GM19240 (cell line): ENCODE data around the gene HOTAIR.

Source experiments
- DNase-seq: peaks from one replicate; pipeline ENCODE4 v3.0.0; 2011; ENCODE audit warnings: low spot score; ENCODE audit not compliant: insufficient read length

Gene HOTAIR

GRCh38 chr12:53988541-53989226 is 13.9 kb upstream of the HOTAIR start:
- no peak for DNase-seq

- no peak for DNase-seq
Measured at GRCh38 chr12:53987787-53988230, 13.1 kb upstream of the HOTAIR start.

- DNase-seq = no peak
Measured at GRCh38 chr12:53986686-53987483, 12.1 kb upstream of the HOTAIR start.

- no peak for DNase-seq
Measured at GRCh38 chr12:53985994-53986685, 11.4 kb upstream of the HOTAIR start.

GRCh38 chr12:53985692-53985993 is 10.9 kb upstream of the HOTAIR start:
- no peak for DNase-seq

DNA sequence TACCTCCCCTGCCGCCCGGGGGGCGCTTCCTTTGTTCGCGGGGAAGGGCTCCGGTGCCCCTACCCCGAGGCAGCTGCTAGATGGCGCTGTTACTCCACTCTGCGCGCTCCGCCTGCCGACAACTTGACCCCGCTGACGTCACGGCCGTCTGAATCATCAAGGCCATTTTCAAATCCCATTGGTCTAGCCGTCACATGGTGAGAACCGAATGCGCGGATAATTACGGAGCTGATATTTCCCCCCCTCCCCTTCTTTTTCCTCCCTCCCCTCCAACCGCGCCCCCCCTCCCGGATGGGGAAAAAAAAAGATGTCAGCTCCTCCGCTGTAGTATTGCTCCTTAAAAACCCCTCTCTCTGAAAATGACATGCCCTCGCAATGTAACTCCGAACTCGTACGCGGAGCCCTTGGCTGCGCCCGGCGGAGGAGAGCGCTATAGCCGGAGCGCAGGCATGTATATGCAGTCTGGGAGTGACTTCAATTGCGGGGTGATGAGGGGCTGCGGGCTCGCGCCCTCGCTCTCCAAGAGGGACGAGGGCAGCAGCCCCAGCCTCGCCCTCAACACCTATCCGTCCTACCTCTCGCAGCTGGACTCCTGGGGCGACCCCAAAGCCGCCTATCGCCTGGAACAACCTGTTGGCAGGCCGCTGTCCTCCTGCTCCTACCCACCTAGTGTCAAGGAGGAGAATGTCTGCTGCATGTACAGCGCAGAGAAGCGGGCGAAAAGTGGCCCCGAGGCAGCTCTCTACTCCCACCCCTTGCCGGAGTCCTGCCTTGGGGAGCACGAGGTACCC is 10.3 kb upstream of the HOTAIR start, which contains the start of gene HOXC10:
HOXC10 (plus strand) TSS at position 246 of the 791 bp plus-strand sequence; CDS start at position 360, 114 bp downstream.
- no peak for DNase-seq

DNA sequence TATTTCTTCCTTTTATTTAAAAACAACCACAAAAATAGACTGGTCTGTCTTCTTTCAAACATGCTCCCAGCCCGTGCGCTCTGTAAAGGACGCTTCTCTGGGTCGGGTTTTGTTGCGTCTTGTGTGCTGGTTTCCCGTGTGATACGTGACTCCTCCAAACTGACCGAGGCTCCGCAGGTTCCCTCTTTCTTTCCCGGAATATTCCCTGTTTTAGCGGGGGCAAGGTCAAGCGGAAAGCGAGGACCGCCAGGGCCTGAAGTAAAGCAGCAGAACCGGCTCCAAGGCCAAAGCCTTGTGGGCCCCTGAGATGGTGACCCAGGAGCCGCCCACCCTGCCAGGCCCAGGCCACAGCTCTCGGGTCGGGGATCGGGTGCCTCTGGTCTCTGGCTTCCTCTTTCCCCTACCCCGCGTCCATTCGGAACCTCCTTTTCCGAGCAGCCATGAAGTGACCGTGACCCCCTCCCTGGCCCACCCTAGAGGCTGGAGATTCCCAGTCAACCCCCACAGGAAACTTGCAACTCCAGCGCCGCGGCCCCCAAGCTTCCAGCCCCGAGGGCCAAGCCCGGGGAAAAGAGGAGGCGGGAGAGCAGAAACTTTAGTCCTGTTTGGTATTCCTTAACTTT is 9.3 kb upstream of the HOTAIR start:
- DNase-seq = no peak

DNA sequence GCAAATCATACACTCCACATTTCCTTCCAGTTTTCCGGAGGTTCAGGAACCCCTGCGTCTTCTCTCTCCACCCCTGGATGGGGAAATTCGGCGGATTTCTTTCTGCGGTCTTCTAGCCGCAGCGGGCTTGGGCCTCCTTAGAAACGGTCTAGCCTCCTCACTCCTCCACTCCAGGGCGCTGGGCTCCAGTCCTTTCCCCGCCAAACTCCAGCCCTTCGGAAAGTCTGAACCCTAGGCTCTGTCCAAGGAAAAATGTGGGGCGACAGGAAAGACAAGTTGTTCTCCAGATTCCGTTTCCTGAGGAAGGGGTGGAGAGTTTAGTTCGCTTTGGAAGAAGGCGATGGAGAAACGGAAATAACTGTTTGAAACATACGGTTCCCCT is 8.8 kb upstream of the HOTAIR start:
- no peak for DNase-seq

GRCh38 chr12:53982648-53983567 is 8.2 kb upstream of the HOTAIR start:
- no peak for DNase-seq

GRCh38 chr12:53981634-53982565 is 7.1 kb upstream of the HOTAIR start:
- DNase-seq = no peak

DNA sequence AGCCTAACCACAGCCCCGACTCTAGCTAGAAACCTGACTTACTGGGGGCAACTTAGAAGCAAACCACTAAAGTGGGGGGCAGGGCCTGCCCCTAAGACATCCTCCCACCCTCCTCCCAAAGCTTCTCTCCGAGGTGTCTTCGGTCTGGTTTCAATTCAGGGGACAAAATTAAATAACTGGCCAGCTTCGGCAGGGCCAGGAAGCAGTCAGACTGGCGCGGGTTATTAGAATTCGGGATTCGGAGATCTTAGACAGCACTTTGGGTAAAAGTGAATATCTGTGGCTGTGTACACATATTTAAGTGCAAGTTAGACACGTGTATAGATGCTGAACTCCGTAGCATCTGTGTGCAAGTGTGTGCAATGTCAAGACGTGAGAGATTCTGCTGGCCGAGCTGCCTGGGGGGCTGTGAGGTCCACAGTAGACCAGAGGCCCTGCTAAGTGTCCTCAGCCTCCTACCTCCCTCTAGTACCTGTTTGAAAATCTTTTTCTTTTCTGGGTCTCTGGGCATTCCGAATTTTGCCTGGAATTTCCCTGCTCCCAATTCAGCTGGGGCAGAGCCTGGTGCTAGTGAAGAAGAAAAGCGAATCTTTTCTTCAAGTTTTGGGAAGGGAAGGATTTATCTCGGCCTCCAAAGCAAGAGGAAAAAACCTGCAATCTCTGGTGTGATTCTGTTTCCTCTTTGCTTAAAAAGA is 6.2 kb upstream of the HOTAIR start:
- no peak for DNase-seq

GRCh38 chr12:53980104-53980801 is 5.5 kb upstream of the HOTAIR start:
- DNase-seq = no peak

DNA sequence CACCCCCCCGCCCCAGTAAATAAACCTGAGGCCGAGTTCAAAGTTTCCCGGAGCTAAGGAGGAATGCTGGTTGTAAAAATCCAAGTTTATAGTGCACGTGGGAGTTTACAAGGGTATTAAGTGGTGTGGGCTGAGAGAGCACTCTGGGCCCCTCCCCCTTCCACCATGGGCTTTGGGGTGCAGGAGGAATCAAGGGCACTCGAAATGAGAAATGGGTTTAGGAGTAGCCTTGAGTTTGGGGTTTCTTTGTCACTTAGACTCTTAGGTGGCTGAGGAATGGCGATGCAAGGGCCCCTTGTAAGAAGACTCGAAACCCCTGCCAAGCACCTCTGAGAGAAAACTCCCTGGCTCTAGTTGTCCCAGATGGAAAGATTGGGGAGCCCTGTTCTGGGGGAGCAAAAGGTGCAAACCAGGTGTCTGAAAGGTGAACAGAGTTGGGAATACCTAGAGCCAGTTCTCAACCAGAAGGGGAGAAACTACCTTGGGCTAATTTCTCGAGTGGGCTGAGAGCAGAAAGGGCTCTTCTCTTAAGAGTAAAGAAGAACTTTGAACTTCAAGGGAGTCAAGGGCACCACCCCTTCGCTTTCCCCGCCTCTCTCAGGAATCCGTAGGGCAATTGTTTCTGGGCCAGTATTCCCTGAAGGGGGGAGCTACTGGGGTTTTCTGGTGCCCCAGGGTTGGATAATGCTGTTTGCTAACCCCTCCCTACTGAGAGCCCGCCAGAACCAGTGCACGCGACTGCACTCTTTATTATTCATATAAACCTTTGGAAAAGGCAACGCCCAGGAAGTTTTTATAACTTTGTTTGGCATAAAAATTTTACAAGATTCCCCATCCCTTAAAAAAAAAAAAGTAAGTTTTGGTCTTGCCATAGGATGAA is 4.0 kb upstream of the HOTAIR start:
- DNase-seq = no peak

DNA sequence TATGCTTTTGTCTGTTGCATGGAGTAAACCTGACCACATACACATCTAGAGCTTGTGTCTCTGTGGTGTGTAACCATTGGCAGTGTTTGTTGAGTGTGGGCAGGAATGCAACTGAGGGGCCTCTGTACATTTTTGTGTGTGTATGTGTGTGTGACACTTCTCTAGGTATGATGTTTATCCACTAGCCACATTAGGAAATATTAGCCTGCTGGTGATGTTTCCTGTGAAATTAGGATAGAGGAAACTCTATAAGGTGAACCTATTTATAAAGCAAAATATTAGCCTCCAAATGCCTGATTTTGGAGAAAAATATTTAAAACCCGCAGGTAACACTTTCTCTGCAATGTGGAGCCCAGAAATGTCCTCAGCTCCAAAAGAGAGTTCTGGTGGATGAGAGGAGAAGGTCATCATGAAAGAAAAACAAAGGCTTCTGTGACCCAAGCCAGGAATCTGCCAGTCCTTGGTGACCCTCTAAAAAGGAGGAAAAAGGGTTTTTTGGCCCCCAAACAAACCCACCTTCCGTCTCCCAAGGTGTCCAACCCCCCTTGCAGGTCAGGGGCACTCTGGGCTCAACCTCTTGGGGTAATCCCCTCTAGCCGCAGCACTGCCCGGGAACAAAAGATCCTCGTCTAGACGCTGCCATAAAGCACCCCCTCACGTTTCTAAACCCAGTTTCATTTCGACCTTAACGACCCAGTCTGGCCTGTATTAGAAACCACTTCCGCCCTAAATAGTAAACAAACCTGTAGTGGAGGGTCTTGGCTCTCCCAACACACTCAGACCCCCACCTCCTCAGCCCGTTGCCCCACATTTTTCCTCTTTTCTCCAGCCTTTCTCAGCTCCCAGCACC is 3.1 kb upstream of the HOTAIR start:
- no peak for DNase-seq

DNA sequence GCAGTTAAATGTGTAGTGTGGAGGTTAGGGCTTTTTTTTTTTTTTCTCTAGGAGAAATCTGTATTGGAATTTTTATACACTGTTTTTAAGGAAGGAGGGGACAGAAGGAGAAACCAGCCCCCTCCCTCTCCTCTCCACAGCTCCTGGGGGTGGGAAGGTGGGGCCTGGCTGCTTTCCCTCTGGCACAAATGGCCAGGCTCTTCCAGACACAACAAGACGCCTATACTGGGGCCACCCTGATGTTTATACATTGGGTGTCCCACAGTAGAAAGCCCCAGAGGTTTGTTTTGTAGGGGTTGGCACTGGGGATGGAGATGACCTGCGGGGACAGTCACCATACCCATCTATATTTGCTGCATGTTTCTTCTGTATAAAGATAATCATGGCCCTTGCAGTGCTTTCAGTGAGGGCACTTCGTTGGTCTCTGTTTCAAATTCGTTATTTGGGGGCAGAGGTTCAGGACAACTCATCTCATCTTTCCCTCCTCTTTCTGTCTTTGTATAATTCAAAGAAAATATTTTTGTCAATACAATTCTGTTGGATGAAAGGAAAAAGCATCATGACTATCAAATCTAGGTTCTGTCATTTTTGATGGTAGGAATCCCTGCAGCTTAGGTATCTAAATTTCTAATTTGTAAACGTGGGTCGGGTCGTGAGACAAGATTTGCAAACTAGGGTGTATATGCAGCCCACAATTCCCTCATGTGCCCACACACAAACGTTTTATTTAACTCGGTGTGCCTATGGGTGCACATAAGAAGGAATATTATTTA is 2.3 kb upstream of the HOTAIR start:
- DNase-seq = no peak
